CD4-positive, alpha-beta T cell treated with Interleukin-17A for 4 hours (primary cell): ENCODE data around the gene RFESD.
"Not testable (repeated sequence)": the region's sequence is repeated elsewhere in the genome, so short reads cannot be mapped to it uniquely, and the experiment has no call there.

Experiments used
- DNase-seq: peaks from one replicate; pipeline ENCODE4 v3.0.0-alpha.2; 2020; ENCODE audit warnings: mixed read lengths

The RFESD gene

GRCh38 chr5:95630394-95630917, 16.1 kb upstream of the RFESD start:
- DNase-seq: no peak

- DNase-seq: no peak
Measured at GRCh38 chr5:95631255-95631958, 15.2 kb upstream of the RFESD start.

DNA sequence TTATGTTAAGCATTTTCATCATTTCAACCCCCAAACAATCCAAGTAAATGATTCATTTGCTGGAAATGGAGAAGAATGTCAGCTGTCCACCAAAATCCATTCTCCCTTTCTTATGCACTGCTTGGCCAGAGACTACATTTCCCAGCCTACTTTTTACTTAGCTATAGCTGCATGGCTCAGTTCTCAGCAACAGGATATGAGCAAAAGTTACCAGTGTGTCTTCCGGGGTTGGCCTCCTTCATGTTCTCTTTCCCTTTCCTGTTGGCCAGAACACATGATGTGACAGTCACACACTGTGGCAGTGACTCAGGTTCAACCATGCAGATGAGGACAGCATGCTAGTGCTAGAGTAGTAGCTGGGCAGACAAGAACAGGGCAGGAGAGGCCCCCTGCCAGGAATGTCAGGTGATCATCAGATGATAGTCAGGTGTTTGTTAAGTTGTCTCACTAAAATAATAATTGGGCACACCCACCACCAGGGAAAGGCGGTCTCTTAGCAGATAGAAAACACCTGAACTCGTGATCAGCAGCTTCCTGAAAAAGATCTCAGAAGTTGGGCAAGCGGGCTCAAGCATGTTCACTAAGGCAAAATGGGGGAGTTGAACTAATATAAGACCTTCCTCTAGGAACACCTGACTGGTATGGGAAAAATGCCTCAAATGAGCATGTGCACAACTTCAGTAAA, 14.4 kb upstream of the RFESD start:
- DNase-seq: peak; percentile 76

DNA sequence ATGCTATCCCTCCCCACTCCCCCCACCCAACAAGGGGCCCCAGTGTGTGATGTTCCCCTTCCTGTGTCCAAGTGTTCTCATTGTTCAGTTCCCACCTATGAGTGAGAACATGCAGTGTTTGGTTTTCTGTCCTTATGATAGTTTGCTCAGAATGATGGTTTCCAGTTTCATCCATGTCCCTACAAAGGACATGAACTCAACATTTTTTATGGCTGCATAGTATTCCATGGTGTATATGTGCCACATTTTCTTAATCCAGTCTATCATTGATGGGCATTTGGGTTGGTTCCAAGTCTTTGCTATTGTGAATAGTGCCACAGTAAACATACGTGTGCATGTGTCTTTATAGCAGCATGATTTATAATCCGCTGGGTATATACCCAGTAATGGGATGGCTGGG, 13.6 kb upstream of the RFESD start:
- not testable (repeated sequence) for DNase-seq

DNA sequence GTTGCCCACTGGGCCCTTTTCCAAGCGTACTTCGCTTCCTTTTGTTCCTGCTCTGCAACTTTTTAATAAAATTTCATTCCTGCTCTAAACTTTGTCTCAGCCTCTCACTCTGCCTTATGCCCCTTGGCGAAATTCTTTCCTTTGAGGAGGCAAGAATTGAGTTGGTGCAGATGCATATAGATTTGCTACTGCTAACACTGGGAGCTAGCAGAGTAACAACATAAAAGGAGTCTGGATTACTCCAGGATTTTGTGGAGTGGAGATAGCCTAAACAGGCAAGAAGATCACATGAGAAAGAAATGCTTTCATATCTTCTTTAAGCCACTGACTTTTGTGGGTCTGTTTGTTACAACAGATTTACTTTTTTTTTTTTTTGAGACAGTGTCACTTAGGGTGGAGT, 12.9 kb upstream of the RFESD start:
- no peak for DNase-seq

- DNase-seq: no peak
Measured at GRCh38 chr5:95634081-95634480, 12.5 kb upstream of the RFESD start.

GRCh38 chr5:95638632-95639031, 7.9 kb upstream of the RFESD start:
- DNase-seq: no peak

- DNase-seq: no peak
Measured at GRCh38 chr5:95641741-95642220, 4.8 kb upstream of the RFESD start.

- no peak for DNase-seq
Measured at GRCh38 chr5:95643152-95643551, 3.4 kb upstream of the RFESD start.

DNA sequence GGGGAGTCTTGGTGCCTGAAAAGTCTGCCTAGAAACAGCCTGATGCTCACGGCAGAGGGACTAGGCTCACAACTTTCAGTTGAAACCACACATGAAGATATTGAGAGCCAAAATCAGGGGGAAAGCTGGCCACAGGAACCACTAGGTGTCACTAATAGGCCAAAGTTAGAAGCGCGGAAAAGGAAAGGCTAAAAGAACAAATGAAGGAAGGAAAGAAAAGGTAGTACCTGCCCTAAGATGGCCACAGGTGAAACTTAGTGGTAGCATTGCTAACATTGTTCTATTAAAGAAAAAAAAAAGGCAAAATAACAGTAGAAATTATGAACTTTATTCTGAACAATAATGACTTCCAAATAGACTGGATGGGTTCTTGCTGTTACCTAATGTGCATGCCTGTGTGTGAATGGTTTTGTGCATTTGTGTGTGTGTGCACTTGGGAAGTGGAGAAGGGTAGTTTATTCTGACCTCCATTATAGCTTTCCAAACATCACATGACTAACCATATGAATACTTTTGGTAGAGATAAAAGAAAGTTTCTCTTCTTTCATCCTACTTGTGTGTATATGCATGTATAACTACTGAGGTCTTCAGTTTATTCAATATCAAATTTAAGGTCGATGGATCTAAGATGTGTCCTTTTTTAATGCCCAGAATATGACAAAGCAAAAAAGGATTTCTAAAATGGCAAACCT, 2.1 kb upstream of the RFESD start:
- DNase-seq: peak; percentile 60

GRCh38 chr5:95646226-95646568, 380 bp upstream of the RFESD start:
- not testable (repeated sequence) for DNase-seq

GRCh38 chr5:95647886-95648860, 1.6 kb downstream of the RFESD start:
- DNase-seq: no peak

- DNase-seq: no peak
Measured at GRCh38 chr5:95649274-95649673, 2.7 kb downstream of the RFESD start.

GRCh38 chr5:95649842-95650620, 3.5 kb downstream of the RFESD start:
- no peak for DNase-seq

DNA sequence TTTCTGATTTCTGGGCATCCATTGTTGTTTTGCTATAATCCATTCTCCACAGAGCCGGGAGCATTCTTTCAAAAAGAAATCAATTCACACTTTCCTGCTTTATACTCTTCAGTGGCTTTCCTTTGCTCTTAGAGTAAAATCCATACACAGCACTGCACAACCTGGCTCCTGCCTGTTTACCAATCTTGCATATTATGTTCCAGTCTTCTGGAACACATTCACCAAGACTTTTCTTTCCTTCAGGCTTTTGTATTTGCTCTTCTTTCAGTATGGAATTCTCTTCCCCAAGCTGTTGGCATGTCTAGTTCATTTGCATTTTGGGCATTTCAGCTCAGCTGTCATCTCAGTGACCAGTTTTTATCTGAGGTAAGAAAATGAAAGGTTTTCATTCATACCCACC, 6.3 kb downstream of the RFESD start:
- no peak for DNase-seq

DNA sequence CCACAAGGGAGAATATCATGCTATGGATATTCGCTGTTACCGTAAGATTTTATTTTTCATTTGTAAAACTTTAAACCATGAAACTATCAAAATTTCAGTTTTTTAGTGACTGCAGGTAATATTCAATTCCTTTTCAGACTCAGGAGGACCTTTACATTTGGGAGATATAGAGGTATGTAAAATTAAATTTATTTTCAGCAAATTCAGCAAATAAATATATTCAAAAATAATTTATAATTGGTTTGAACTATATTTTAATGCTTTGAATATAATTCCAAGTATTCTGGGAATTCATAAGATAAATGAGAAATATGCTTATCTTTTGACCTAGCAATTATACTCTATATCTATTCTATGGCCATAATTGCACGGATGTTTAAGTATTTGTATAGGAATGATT, 7.6 kb downstream of the RFESD start:
- DNase-seq: no peak

DNA sequence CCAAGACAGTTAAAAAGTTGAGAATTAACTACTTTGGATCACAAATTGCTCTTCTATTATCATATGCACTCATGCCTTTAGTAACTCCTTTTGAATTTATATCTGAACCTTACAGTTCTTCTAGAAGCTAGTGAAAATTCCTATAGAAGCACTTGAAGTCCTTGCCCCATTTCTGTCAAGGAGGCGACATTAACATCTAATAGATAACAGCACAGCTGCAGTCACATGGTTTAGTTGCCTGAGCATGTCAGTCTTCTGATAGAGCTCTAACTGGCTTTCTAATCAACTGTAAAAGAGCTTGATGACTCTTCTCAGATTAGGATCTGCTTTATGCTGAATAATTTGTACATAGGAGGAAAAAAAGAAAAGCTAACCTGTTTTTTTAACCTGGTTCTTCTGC, 9.0 kb downstream of the RFESD start:
- DNase-seq: no peak

GRCh38 chr5:95660060-95660459, 13.5 kb downstream of the RFESD start:
- DNase-seq: no peak

- no peak for DNase-seq
Measured at GRCh38 chr5:95662946-95663345, 16.4 kb downstream of the RFESD start.

- peak; percentile 51 for DNase-seq
Measured at GRCh38 chr5:95664204-95664786, 17.7 kb downstream of the RFESD start.

DNA sequence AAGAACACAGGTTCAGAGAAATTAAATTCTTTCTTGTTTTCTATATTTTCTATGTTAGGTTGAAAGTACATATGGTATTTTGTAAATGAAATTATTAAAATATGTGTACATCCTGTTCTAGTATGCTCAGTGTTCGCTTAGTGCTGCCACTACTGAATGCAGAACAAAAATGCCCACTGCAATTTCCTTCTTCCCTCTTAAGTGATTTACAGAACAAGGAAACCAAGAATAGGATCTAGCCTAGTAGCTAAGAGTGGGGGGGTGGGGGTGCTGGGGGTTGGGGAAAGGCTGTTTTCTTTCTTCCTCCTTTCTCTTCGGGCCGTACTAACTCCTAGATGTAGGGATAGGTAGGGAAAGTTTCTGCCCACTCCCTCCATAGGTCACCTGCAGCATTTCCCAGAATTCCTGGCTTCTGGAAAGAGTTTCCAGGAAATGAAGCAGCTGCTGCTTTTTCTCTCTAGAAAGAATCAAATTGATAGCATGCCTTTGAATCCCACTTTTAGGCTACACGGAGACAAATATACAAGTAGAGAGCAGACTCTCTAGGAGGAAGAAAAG, 20.6 kb downstream of the RFESD start:
- DNase-seq: no peak
